Liver (tissue), 3 donors: ENCODE measurements around the gene CACNA1H.

ENCODE experiments used
- EGR1 ChIP-seq, 2 donors: IDR thresholded peaks; 2 replicates each; pipeline ENCODE4 v1.6.1; 2016 to 2018; ENCODE audit warnings: antibody characterized with exemption in 2 of 2, low read depth in 2 of 2
- GABPA ChIP-seq, 2 donors: IDR thresholded peaks in 1 of 2; conservative IDR thresholded peaks in 1 of 2; 2 replicates each; pipeline ENCODE4 v1.6.1; 2016; ENCODE audit warnings: antibody characterized with exemption in 2 of 2, mild to moderate bottlenecking in 1 of 2, moderate library complexity in 1 of 2
- HNF4G ChIP-seq: IDR thresholded peaks from 2 replicates; pipeline ENCODE4 v1.6.1; 2016; ENCODE audit warnings: antibody characterized with exemption
- JUND ChIP-seq, 2 donors: IDR thresholded peaks; 2 replicates each; pipeline ENCODE4 v1.6.1; 2016; ENCODE audit warnings: antibody characterized with exemption in 2 of 2
- RAD21 ChIP-seq, 2 donors: IDR thresholded peaks; 2 replicates each; pipeline ENCODE4 v1.6.1; 2016; ENCODE audit warnings: antibody characterized with exemption in 2 of 2, mild to moderate bottlenecking in 2 of 2
- RXRA ChIP-seq, 2 donors: IDR thresholded peaks; 2 replicates each; pipeline ENCODE4 v1.6.1; 2017 to 2018; ENCODE audit warnings: antibody characterized with exemption in 2 of 2, mild to moderate bottlenecking in 1 of 2
- SP1 ChIP-seq: IDR thresholded peaks from 2 replicates; pipeline ENCODE4 v1.6.1; 2018; ENCODE audit warnings: antibody characterized with exemption, mild to moderate bottlenecking
- TAF1 ChIP-seq: conservative IDR thresholded peaks from 2 replicates; pipeline ENCODE4 v1.6.1; 2016; ENCODE audit warnings: antibody characterized with exemption, mild to moderate bottlenecking
- YY1 ChIP-seq: IDR thresholded peaks from 2 replicates; pipeline ENCODE4 v1.6.1; 2016; ENCODE audit warnings: antibody characterized with exemption, mild to moderate bottlenecking
- TF ChIP-seq, protein P1 (sequence below): fragments of 150-350 bp; IDR thresholded peaks from 2 replicates; pipeline ENCODE4 v1.5.1; 2017; ENCODE audit warnings: improper control_type of control experiment, low read depth, low read length; ENCODE audit not compliant: missing input control
- TF ChIP-seq, protein P2 (sequence below): IDR thresholded peaks from 2 replicates; pipeline ENCODE4 v1.6.1; 2016; ENCODE audit warnings: antibody characterized with exemption
- TF ChIP-seq, protein P3 (sequence below): IDR thresholded peaks from 2 replicates; pipeline ENCODE4 v1.6.1; 2016; ENCODE audit warnings: antibody characterized with exemption, mild to moderate bottlenecking
- donor health status: healthy.
- donor health status: healthy.

DNA sequence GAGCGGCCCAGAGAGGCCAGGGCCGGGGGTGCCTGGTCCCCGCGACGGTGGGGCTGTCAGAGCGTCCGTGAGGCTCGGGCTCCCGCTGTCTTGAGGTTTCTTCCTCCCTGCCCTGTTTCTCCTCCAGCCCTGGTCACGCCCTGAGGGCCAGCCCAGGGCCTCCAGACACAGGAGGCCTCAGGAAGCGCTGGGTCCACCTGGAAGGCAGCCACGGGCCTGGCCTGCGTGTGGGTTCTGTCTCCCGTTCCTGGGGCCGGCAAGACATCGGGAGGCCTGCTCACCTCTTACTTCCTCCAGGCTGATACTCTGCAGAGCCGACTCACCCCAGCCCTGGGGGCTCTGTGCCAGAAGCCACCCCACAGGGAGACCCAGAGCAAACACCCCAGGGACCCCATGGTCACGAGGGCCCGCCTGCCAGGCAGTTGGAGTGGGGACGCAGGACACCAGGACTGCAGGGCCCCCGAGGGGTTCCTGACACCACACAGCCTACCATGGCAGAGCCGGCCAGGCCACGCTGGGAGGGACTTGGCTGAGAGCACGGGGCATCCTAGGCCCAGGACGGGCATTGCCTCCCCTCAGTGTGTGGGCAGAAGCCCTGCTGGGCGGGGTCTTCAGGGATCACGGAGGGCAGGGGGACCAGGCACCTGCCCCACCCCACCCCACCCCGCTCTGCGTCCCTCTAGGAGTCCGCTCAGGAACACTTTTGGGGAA, 18.9 kb upstream of the CACNA1H start:
- TF ChIP-seq, protein P1, sequence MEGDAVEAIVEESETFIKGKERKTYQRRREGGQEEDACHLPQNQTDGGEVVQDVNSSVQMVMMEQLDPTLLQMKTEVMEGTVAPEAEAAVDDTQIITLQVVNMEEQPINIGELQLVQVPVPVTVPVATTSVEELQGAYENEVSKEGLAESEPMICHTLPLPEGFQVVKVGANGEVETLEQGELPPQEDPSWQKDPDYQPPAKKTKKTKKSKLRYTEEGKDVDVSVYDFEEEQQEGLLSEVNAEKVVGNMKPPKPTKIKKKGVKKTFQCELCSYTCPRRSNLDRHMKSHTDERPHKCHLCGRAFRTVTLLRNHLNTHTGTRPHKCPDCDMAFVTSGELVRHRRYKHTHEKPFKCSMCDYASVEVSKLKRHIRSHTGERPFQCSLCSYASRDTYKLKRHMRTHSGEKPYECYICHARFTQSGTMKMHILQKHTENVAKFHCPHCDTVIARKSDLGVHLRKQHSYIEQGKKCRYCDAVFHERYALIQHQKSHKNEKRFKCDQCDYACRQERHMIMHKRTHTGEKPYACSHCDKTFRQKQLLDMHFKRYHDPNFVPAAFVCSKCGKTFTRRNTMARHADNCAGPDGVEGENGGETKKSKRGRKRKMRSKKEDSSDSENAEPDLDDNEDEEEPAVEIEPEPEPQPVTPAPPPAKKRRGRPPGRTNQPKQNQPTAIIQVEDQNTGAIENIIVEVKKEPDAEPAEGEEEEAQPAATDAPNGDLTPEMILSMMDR = no peak
- TF ChIP-seq, protein P2, sequence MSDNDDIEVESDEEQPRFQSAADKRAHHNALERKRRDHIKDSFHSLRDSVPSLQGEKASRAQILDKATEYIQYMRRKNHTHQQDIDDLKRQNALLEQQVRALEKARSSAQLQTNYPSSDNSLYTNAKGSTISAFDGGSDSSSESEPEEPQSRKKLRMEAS = no peak
- TF ChIP-seq HNF4G (no peak), YY1 (no peak), EGR1 (IDR thresholded peaks at IDR 0.05; ENCODE audit: low read depth in 2 of 2) (no peak), SP1 (no peak), JUND (IDR thresholded peaks at IDR 0.05) (no peak), RAD21 (IDR thresholded peaks at IDR 0.05) (no peak), TAF1 (no peak), RXRA (IDR thresholded peaks at IDR 0.05) (no peak), GABPA (IDR thresholded peaks at IDR 0.05 in 1 of 2, conservative IDR thresholded peaks at IDR 0.05 in 1 of 2) (no peak)
- TF ChIP-seq, protein P3, sequence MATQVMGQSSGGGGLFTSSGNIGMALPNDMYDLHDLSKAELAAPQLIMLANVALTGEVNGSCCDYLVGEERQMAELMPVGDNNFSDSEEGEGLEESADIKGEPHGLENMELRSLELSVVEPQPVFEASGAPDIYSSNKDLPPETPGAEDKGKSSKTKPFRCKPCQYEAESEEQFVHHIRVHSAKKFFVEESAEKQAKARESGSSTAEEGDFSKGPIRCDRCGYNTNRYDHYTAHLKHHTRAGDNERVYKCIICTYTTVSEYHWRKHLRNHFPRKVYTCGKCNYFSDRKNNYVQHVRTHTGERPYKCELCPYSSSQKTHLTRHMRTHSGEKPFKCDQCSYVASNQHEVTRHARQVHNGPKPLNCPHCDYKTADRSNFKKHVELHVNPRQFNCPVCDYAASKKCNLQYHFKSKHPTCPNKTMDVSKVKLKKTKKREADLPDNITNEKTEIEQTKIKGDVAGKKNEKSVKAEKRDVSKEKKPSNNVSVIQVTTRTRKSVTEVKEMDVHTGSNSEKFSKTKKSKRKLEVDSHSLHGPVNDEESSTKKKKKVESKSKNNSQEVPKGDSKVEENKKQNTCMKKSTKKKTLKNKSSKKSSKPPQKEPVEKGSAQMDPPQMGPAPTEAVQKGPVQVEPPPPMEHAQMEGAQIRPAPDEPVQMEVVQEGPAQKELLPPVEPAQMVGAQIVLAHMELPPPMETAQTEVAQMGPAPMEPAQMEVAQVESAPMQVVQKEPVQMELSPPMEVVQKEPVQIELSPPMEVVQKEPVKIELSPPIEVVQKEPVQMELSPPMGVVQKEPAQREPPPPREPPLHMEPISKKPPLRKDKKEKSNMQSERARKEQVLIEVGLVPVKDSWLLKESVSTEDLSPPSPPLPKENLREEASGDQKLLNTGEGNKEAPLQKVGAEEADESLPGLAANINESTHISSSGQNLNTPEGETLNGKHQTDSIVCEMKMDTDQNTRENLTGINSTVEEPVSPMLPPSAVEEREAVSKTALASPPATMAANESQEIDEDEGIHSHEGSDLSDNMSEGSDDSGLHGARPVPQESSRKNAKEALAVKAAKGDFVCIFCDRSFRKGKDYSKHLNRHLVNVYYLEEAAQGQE = no peak
